ENCODE data around the gene IGHMBP2. TPM values are rescaled to one million over a fixed set of nuclear protein-coding genes. Genes with fewer than 3 reads are reported as not detected.

IGHMBP2 gene
- total RNA-seq, 1 donor from 2014 or later, result 31.6 TPM

- intact Hi-C loops (cut with micrococcal nuclease), result no loop called here
- H3K4me3 Mint-ChIP-seq (ENCODE audit: low read depth), result no peak overlapping the region
- no peak overlapping the region for H3K27ac Mint-ChIP-seq
- no peaks in the 10 kb centered on the region for H3K27me3 Mint-ChIP-seq (ENCODE audit: low read depth)
- peaks cover 16% of the 10 kb centered on the region for H3K36me3 Mint-ChIP-seq (ENCODE audit: low read depth)
- peaks cover 2% of the 10 kb centered on the region for H3K4me1 Mint-ChIP-seq (ENCODE audit: low read depth)
- DNase-seq (ENCODE audit: low spot score), result no peak
- H3K9me3 Mint-ChIP-seq, result no peaks in the 10 kb centered on the region
These were observed 37.8 kb downstream of the IGHMBP2 start for GRCh38 chr11:68941324-68942094.

- peaks cover 16% of the 10 kb centered on the region for H3K36me3 Mint-ChIP-seq (ENCODE audit: low read depth)
- peaks cover 2% of the 10 kb centered on the region for H3K4me1 Mint-ChIP-seq (ENCODE audit: low read depth)
- no peaks in the 10 kb centered on the region for H3K9me3 Mint-ChIP-seq
- no peaks in the 10 kb centered on the region for H3K27me3 Mint-ChIP-seq (ENCODE audit: low read depth)
- intact Hi-C loops (cut with micrococcal nuclease), result no loop called here
- DNase-seq (ENCODE audit: low spot score), result no peak
- no peak overlapping the region for H3K4me3 Mint-ChIP-seq (ENCODE audit: low read depth)
- no peak overlapping the region for H3K27ac Mint-ChIP-seq
These were observed 38.5 kb downstream of the IGHMBP2 start for GRCh38 chr11:68942095-68942620.

- no peak overlapping the region for H3K4me3 Mint-ChIP-seq (ENCODE audit: low read depth)
- peaks cover 16% of the 10 kb centered on the region for H3K36me3 Mint-ChIP-seq (ENCODE audit: low read depth)
- DNase-seq (ENCODE audit: low spot score), result no peak
- no peaks in the 10 kb centered on the region for H3K9me3 Mint-ChIP-seq
- peaks cover 2% of the 10 kb centered on the region for H3K4me1 Mint-ChIP-seq (ENCODE audit: low read depth)
- H3K27ac Mint-ChIP-seq, result no peak overlapping the region
- H3K27me3 Mint-ChIP-seq (ENCODE audit: low read depth), result no peaks in the 10 kb centered on the region
- intact Hi-C loops (cut with micrococcal nuclease), result no loop called here
These were observed 39.1 kb downstream of the IGHMBP2 start for GRCh38 chr11:68942751-68943271.

- peaks cover 2% of the 10 kb centered on the region for H3K4me1 Mint-ChIP-seq (ENCODE audit: low read depth)
- intact Hi-C loops (cut with micrococcal nuclease), result no loop called here
- no peak overlapping the region for H3K27ac Mint-ChIP-seq
These were observed 42.9 kb downstream of the IGHMBP2 start for GRCh38 chr11:68946416-68947090.

GRCh38 chr11:68947151-68947550, 43.5 kb downstream of the IGHMBP2 start:
- Mint-ChIP-seq H3K27me3 (ENCODE audit: low read depth) (no peaks in the 10 kb centered on the region), H3K36me3 (ENCODE audit: low read depth) (no peaks in the 10 kb centered on the region), H3K4me3 (ENCODE audit: low read depth) (no peak overlapping the region), H3K9me3 (no peaks in the 10 kb centered on the region), H3K4me1 (ENCODE audit: low read depth) (peaks cover 2% of the 10 kb centered on the region), H3K27ac (no peak overlapping the region)
- intact Hi-C loops (cut with micrococcal nuclease), result no loop called here
- no peak for DNase-seq (ENCODE audit: low spot score)

More at GRCh38 chr11:68946416-68947090, 42.9 kb downstream of the IGHMBP2 start:
- no peaks in the 10 kb centered on the region for H3K27me3 Mint-ChIP-seq (ENCODE audit: low read depth)
- DNase-seq (ENCODE audit: low spot score), result no peak
- H3K36me3 Mint-ChIP-seq (ENCODE audit: low read depth), result no peaks in the 10 kb centered on the region
- no peak overlapping the region for H3K4me3 Mint-ChIP-seq (ENCODE audit: low read depth)
- H3K9me3 Mint-ChIP-seq, result no peaks in the 10 kb centered on the region

- no peak overlapping the region for H3K27ac Mint-ChIP-seq
- no peak overlapping the region for H3K4me3 Mint-ChIP-seq (ENCODE audit: low read depth)
- intact Hi-C loops (cut with micrococcal nuclease), result no loop called here
- peaks cover 2% of the 10 kb centered on the region for H3K4me1 Mint-ChIP-seq (ENCODE audit: low read depth)
- H3K36me3 Mint-ChIP-seq (ENCODE audit: low read depth), result no peaks in the 10 kb centered on the region
- no peak for DNase-seq (ENCODE audit: low spot score)
- no peaks in the 10 kb centered on the region for H3K27me3 Mint-ChIP-seq (ENCODE audit: low read depth)
- H3K9me3 Mint-ChIP-seq, result no peaks in the 10 kb centered on the region
These were observed 44.8 kb downstream of the IGHMBP2 start for GRCh38 chr11:68948496-68948895.

- intact Hi-C loops (cut with micrococcal nuclease), result no loop called here
- Mint-ChIP-seq H3K4me1 (ENCODE audit: low read depth) (peaks cover 2% of the 10 kb centered on the region), H3K4me3 (ENCODE audit: low read depth) (no peak overlapping the region), H3K36me3 (ENCODE audit: low read depth) (no peaks in the 10 kb centered on the region), H3K27me3 (ENCODE audit: low read depth) (no peaks in the 10 kb centered on the region), H3K9me3 (no peaks in the 10 kb centered on the region), H3K27ac (no peak overlapping the region)
- DNase-seq (ENCODE audit: low spot score), result no peak
These were observed 45.2 kb downstream of the IGHMBP2 start for GRCh38 chr11:68948935-68949334.

- H3K36me3 Mint-ChIP-seq (ENCODE audit: low read depth), result no peaks in the 10 kb centered on the region
- H3K27ac Mint-ChIP-seq, result no peak overlapping the region
- DNase-seq (ENCODE audit: low spot score), result no peak
- H3K27me3 Mint-ChIP-seq (ENCODE audit: low read depth), result no peaks in the 10 kb centered on the region
- intact Hi-C loops (cut with micrococcal nuclease), result no loop called here
- H3K9me3 Mint-ChIP-seq, result no peaks in the 10 kb centered on the region
- peaks cover 2% of the 10 kb centered on the region for H3K4me1 Mint-ChIP-seq (ENCODE audit: low read depth)
- H3K4me3 Mint-ChIP-seq (ENCODE audit: low read depth), result no peak overlapping the region
These were observed 46.6 kb downstream of the IGHMBP2 start for GRCh38 chr11:68950270-68950669.

- intact Hi-C loops (cut with micrococcal nuclease), result no loop called here
- H3K27me3 Mint-ChIP-seq (ENCODE audit: low read depth), result no peaks in the 10 kb centered on the region
- no peaks in the 10 kb centered on the region for H3K9me3 Mint-ChIP-seq
- H3K4me3 Mint-ChIP-seq (ENCODE audit: low read depth), result no peak overlapping the region
- H3K27ac Mint-ChIP-seq, result no peak overlapping the region
- DNase-seq (ENCODE audit: low spot score), result no peak
- H3K4me1 Mint-ChIP-seq (ENCODE audit: low read depth), result peaks cover under 1% of the 10 kb centered on the region
- H3K36me3 Mint-ChIP-seq (ENCODE audit: low read depth), result no peaks in the 10 kb centered on the region
These were observed 47.1 kb downstream of the IGHMBP2 start for GRCh38 chr11:68950762-68951161.

- Mint-ChIP-seq H3K9me3 (no peaks in the 10 kb centered on the region), H3K4me3 (ENCODE audit: low read depth) (no peak overlapping the region), H3K36me3 (ENCODE audit: low read depth) (no peaks in the 10 kb centered on the region), H3K4me1 (ENCODE audit: low read depth) (no peaks in the 10 kb centered on the region), H3K27ac (no peak overlapping the region), H3K27me3 (ENCODE audit: low read depth) (no peaks in the 10 kb centered on the region)
- no peak for DNase-seq (ENCODE audit: low spot score)
- intact Hi-C loops (cut with micrococcal nuclease), result no loop called here
These were observed 51.3 kb downstream of the IGHMBP2 start for GRCh38 chr11:68954836-68955606.

- Mint-ChIP-seq H3K36me3 (ENCODE audit: low read depth) (no peaks in the 10 kb centered on the region), H3K4me1 (ENCODE audit: low read depth) (no peaks in the 10 kb centered on the region), H3K4me3 (ENCODE audit: low read depth) (no peak overlapping the region), H3K27ac (no peak overlapping the region), H3K9me3 (no peaks in the 10 kb centered on the region), H3K27me3 (ENCODE audit: low read depth) (no peaks in the 10 kb centered on the region)
- intact Hi-C loops (cut with micrococcal nuclease), result no loop called here
- no peak for DNase-seq (ENCODE audit: low spot score)
These were observed 51.9 kb downstream of the IGHMBP2 start for GRCh38 chr11:68955607-68955958.

GRCh38 chr11:68956142-68956541, 52.5 kb downstream of the IGHMBP2 start:
- no peaks in the 10 kb centered on the region for H3K4me1 Mint-ChIP-seq (ENCODE audit: low read depth)
- H3K27ac Mint-ChIP-seq, result no peak overlapping the region
- DNase-seq (ENCODE audit: low spot score), result no peak
- H3K4me3 Mint-ChIP-seq (ENCODE audit: low read depth), result no peak overlapping the region
- H3K27me3 Mint-ChIP-seq (ENCODE audit: low read depth), result no peaks in the 10 kb centered on the region
- no peaks in the 10 kb centered on the region for H3K36me3 Mint-ChIP-seq (ENCODE audit: low read depth)
- H3K9me3 Mint-ChIP-seq, result no peaks in the 10 kb centered on the region
- intact Hi-C loops (cut with micrococcal nuclease), result no loop called here

Data from activated T-helper 2 cell treated with anti-CD3 and anti-CD28 coated beads, Interferon-gamma antibody, Interleukin-2, Interleukin-4, amounts not matched to agents 10 μg/mL and 5 μg/mL and 100 μg/mL, durations not matched to agents 14 hours and 24 hours and 36 hours (primary cell).